ENCODE results near the gene PDXP.
"Not testable (repeated sequence)": the region's sequence is repeated elsewhere in the genome, so short reads cannot be mapped to it uniquely, and the experiment has no call there.

DNA sequence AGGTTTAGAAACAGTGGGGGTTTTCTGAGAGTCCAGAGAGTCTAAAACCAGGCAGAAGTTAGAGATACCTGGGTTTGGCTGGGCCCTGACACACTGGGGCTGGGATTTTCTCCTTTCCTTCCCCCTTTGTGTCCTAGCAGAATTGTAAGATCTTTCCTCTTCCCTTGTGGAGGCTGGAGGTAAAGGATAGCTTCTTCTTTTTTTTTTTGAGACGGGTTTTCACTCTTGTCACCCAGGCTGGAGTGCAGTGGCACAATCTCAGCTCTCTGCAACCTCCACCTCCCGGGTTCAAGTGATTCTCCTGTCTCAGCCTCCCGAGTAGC is 48.4 kb upstream of the PDXP start:
- not testable (repeated sequence) for TF ChIP-seq POLR2A (IDR thresholded peaks at IDR 0.05)
- TF ChIP-seq, protein P1, sequence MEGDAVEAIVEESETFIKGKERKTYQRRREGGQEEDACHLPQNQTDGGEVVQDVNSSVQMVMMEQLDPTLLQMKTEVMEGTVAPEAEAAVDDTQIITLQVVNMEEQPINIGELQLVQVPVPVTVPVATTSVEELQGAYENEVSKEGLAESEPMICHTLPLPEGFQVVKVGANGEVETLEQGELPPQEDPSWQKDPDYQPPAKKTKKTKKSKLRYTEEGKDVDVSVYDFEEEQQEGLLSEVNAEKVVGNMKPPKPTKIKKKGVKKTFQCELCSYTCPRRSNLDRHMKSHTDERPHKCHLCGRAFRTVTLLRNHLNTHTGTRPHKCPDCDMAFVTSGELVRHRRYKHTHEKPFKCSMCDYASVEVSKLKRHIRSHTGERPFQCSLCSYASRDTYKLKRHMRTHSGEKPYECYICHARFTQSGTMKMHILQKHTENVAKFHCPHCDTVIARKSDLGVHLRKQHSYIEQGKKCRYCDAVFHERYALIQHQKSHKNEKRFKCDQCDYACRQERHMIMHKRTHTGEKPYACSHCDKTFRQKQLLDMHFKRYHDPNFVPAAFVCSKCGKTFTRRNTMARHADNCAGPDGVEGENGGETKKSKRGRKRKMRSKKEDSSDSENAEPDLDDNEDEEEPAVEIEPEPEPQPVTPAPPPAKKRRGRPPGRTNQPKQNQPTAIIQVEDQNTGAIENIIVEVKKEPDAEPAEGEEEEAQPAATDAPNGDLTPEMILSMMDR (IDR thresholded peaks at IDR 0.05), result not testable (repeated sequence)

All from esophagus squamous epithelium (tissue), 4 donors.